GM19238 (cell line): ENCODE results near the gene SORCS3.

ENCODE experiments used
- DNase-seq: peaks from one replicate; pipeline ENCODE4 v3.0.0; 2011; ENCODE audit warnings: low spot score; ENCODE audit not compliant: insufficient read length

The SORCS3 gene

DNA sequence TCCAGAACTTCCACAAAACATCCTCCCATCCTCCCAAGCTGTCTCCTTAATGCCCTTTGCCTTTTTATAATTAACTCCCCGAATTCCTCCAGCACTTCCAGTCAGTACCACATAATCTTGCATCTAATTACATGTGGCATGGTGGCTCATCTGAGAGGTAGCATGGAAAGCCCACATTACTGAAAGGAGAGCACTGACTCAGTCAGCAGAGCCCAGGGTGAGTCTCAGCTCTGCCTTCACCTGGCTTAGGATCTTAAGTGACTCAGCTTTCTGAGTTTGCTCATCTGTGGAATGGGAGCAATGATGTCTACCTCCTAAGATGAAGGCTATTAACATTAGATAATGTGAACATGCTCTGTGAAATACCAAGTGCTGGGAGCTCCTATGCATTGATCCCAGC, 433.9 kb downstream of the SORCS3 start:
- no peak for DNase-seq

GRCh38 chr10:105085980-105086379, 444.9 kb downstream of the SORCS3 start:
- no peak for DNase-seq

DNA sequence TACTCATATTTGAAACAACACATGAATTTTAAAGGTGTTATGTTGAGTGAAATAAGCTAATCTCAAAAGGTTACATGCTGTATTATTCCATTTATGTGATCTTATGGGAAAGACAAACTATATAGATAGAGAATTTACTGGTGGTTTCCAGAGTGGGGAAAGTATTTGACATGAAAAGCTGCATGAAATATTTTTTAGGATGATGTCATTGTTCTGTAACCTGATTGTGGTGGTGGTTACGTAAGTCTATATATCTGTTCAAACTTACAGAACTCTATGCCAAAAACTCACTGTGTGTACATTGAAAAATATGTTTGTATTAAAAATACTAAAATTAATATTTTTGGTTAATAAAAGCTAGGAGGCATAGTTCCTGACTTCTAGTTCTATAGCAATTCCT, 453.0 kb downstream of the SORCS3 start:
- DNase-seq: no peak

DNA sequence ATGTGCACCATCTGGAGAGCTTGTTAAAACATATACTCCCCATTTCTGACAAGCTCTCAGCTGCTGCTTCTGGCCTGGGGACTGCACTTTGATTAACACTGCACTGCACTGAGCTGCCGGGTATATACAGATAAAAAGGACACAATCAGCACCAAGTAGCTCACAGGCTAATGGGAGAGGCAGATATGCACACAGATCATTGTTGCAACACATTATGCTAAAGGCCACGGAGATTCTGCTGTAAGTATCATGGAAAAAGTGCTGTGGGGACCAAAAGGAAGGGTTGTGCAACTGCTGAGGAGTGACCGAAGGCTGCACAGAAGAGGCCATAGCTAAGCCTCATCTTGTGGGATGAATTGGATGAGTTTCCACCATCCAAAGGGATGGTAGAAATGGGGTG, 455.2 kb downstream of the SORCS3 start:
- no peak for DNase-seq

DNA sequence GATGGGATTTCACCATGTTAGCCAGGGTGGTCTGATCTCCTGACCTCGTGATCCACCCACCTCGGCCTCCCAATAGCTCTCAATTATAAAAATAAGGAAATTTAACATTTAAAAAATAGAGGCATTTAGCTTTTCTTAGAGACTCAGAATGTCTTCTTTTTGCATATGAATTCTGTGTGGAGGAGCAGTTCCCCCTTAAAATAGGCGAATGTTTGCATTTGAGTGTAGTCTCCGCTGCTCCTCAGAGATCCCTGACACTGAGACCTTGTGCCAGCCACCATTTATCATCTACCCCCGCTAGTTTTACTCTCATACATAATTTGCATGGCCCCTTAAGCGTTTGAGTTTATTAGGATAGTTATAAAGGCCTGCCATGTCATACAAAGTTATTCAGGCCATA, 461.9 kb downstream of the SORCS3 start:
- no peak for DNase-seq

- no peak for DNase-seq
Observed at GRCh38 chr10:105104297-105104696, 463.2 kb downstream of the SORCS3 start.

GRCh38 chr10:105109164-105109563, 468.1 kb downstream of the SORCS3 start:
- DNase-seq: no peak

GRCh38 chr10:105112862-105113261, 471.8 kb downstream of the SORCS3 start:
- no peak for DNase-seq

DNA sequence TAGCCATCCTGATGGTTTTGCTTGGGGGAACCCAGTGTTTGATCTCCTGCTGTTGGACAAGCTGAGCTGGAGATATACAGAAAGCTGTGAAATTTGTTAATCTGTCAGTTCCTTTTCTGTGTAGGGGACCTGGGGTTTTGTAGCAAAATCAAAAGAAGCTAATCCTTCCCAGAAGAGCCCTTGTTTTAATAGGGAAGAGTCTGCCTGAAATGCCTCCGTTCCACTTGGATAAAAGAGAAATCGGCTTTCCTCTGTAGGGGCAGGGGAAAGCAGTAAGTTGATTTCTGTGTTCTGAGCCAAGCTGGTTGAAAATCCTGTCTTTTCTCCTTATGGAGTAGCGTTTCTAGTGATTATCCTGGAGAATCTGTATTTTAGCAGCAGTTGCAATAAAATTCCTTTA, 472.6 kb downstream of the SORCS3 start:
- no peak for DNase-seq

- DNase-seq: no peak
Observed at GRCh38 chr10:105121743-105122142, 480.7 kb downstream of the SORCS3 start.

DNA sequence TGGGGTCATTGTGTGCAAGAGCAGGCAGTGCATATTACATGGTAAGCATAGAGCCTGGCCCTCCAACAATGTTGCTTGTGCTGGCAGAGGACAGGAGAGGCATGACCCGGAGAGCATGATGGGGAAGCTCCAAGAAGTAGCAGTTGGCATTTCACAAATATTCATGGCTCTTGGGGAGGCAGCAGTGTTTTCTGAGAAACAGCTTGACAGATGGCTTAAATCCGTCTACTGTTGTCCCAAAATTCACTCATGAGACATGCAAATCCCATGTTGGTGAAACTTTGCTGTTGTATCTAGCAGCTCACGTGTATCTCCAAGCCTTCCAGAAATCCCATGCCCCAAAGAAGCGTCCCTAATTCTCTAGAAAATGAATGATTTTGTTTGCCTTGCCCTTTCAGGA, 487.0 kb downstream of the SORCS3 start:
- DNase-seq: no peak

- DNase-seq: no peak
Observed at GRCh38 chr10:105138358-105138757, 497.3 kb downstream of the SORCS3 start.

DNA sequence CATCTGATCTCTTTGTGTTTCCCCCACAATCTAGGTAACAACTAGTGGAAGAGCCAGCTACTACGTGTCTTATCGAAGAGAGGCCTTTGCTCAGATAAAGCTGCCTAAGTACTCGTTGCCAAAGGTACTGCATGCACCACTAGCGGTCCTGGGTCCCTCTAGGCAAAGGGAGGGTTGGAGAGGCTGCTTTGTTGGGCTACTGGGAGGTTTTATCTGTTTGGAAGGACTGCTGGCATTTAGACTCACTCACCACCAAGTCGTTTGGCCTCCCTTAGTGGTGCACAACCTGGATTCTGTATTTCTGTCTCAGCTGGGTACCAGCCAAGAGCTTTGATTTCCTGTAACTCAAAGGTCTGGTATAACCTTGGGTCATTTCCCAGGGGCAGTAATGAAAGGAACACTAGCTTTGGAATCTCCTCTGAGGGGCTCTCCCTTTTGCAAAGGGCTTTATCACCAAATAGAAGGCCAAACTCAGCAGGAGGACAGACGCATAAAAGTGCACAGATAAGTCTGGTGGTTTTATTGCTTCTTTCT, 498.3 kb downstream of the SORCS3 start:
- no peak for DNase-seq

GRCh38 chr10:105140600-105140999, 499.5 kb downstream of the SORCS3 start:
- no peak for DNase-seq

- no peak for DNase-seq
Observed at GRCh38 chr10:105145711-105146110, 504.6 kb downstream of the SORCS3 start.

GRCh38 chr10:105146436-105146835, 505.3 kb downstream of the SORCS3 start:
- DNase-seq: no peak

DNA sequence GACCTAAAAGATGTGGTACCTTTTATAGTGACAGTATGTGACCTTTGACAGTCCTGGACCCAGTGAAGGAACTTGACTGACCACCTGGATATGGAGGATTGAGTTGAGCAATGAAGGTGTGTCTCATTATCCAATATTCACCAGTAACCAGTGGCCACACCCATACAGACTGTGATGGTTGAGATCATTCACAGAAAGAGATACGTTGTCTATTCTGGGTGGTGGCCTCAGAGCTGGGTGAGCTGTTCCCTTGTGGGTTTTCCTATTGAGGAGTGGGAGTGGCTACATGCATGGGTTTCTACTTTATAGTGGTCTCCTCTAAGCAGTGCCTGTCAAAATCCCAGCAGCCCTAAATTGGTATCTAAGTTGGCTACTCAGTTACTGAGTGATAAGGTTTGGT, 507.4 kb downstream of the SORCS3 start:
- no peak for DNase-seq

- no peak for DNase-seq
Observed at GRCh38 chr10:105148921-105149320, 507.8 kb downstream of the SORCS3 start.

DNA sequence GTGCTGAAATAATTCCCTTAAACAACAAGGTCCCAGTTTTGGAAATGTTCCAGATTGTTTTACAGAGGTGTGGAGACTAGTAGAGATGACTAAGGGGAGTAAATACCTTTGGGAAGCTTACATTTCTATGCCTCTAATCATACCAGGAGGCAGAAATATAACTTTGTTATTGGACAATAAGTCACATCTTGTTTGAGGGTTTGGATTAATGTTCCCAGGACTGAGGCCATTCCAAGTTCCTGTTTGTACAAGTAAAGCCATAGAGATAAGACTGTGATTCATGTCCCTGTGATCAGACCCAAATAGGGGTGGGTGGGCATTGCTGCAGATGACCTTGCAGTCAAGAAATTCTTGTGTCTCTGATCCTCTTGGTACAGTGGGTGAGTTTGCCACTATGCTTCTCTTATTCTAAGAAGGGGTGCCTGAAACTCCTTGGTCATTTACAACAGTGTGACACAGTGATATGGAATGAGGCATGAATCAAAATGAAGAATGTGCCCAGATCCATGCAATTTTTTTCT, 508.3 kb downstream of the SORCS3 start:
- DNase-seq: no peak

- DNase-seq: no peak
Observed at GRCh38 chr10:105150259-105150880, 509.3 kb downstream of the SORCS3 start.

GRCh38 chr10:105154736-105155135, 513.6 kb downstream of the SORCS3 start:
- DNase-seq: no peak

- DNase-seq: no peak
Observed at GRCh38 chr10:105159268-105159667, 518.2 kb downstream of the SORCS3 start.

GRCh38 chr10:105161149-105161548, 520.1 kb downstream of the SORCS3 start:
- no peak for DNase-seq
